SK-N-SH (cell line): ENCODE data around the gene ACSL1. TPM values are rescaled to one million over a fixed set of nuclear protein-coding genes. Genes with fewer than 3 reads are reported as not detected.
A peak's percentile ranks its signal among the peaks of the same experiment; 100 is the strongest.
"Not testable (repeated sequence)": the region's sequence is repeated elsewhere in the genome, so short reads cannot be mapped to it uniquely, and the experiment has no call there.

Experiments
- CTCF ChIA-PET: fragments of 300-600, 350-600 bp; formaldehyde crosslinking; extraction: SDS; loops from one replicate; lab custom pipeline; 2021; lab: Yijun Ruan, JAX
- POLR2A ChIA-PET: fragments of 350-600 bp; sonication (Branson Sonifier 250); formaldehyde crosslinking; extraction: SDS; loops from one replicate; lab custom pipeline; 2020; ENCODE audit warnings: antibody characterized with exemption, inconsistent platforms; lab: Yijun Ruan, JAX
- DNase-seq: peaks from one replicate; pipeline ENCODE4 v3.0.0; 2012
- H2AFZ ChIP-seq: fragments of 200-600 bp; sonication (generic); 2 replicates; pipeline ENCODE4 v1.8.1; 2016; ENCODE audit warnings: antibody characterized with exemption, mild to moderate bottlenecking, low read depth
- H3F3A ChIP-seq: fragments of 200-600 bp; sonication (generic); replicated peaks from 2 replicates; pipeline ENCODE3; 2016; ENCODE audit warnings: antibody characterized with exemption, mild to moderate bottlenecking; ENCODE audit not compliant: insufficient read depth
- H3K27ac ChIP-seq, 2 experiments: fragments of 200-500 bp in 1 of 2; fragments of 200-600 bp in 1 of 2; sonication (Bioruptor generic) in 1 of 2; sonication (generic), shearing (Covaris generic) in 1 of 2; 2 replicates each; pipeline versions ENCODE4 v1.5.1 to v1.6.1; 2014 to 2016; ENCODE audit warnings: low read depth in 2 of 2, inconsistent platforms in 1 of 2, low read length in 1 of 2, mild to moderate bottlenecking in 1 of 2, mixed read lengths in 1 of 2
- H3K27me3 ChIP-seq: fragments of 200-600 bp; sonication (generic), shearing (Covaris generic); 2 replicates; pipeline ENCODE4 v1.6.1; 2016; ENCODE audit warnings: mixed run types; ENCODE audit not compliant: insufficient read depth
- H3K36me3 ChIP-seq, 2 experiments: fragments of 200-500 bp in 1 of 2; fragments of 200-600 bp in 1 of 2; sonication (Bioruptor generic) in 1 of 2; sonication (generic) in 1 of 2; replicated peaks in 1 of 2; 2 replicates each; pipeline versions ENCODE3 to v1.5.1; 2014 to 2016; ENCODE audit warnings: low read length in 1 of 2, mild to moderate bottlenecking in 1 of 2; ENCODE audit not compliant: insufficient read depth in 2 of 2, control insufficient read depth in 1 of 2
- H3K4me1 ChIP-seq, 2 experiments: fragments of 200-500 bp in 1 of 2; fragments of 200-600 bp in 1 of 2; sonication (Bioruptor generic) in 1 of 2; sonication (generic), shearing (Covaris generic) in 1 of 2; 2 replicates each; pipeline versions ENCODE4 v1.5.1 to v1.6.1; 2014 to 2016; ENCODE audit warnings: low read depth in 1 of 2, low read length in 1 of 2, mixed run types in 1 of 2; ENCODE audit not compliant: insufficient read depth in 2 of 2, control insufficient read depth in 1 of 2
- H3K4me2 ChIP-seq: fragments of 200-600 bp; sonication (generic), shearing (Covaris generic); 2 replicates; pipeline ENCODE4 v1.6.1; 2017; ENCODE audit warnings: mixed run types
- H3K4me3 ChIP-seq, 2 experiments: fragments of 200-500 bp in 1 of 2; fragments of 200-600 bp in 1 of 2; sonication (Bioruptor generic) in 1 of 2; sonication (generic), shearing (Covaris generic) in 1 of 2; 2 replicates each; pipeline versions ENCODE4 v1.5.1 to v1.8.1; 2014 to 2016; ENCODE audit warnings: low read depth in 2 of 2, inconsistent platforms in 1 of 2, low read length in 1 of 2, mild to moderate bottlenecking in 1 of 2, mixed read lengths in 1 of 2, moderate library complexity in 1 of 2
- H3K79me2 ChIP-seq: fragments of 200-600 bp; sonication (generic); 2 replicates; pipeline ENCODE4 v1.8.1; 2017; ENCODE audit warnings: mild to moderate bottlenecking; ENCODE audit not compliant: insufficient read depth
- H3K9ac ChIP-seq: fragments of 200-600 bp; sonication (generic); 2 replicates; pipeline ENCODE4 v1.6.1; 2017; ENCODE audit warnings: mixed run types
- H3K9me2 ChIP-seq: fragments of 200-600 bp; sonication (generic); 2 replicates; pipeline ENCODE4 v1.6.1; 2017; ENCODE audit warnings: mixed run types
- H3K9me3 ChIP-seq: fragments of 200-600 bp; sonication (generic); 2 replicates; pipeline ENCODE4 v1.6.1; 2017; ENCODE audit warnings: mixed run types, mild to moderate bottlenecking, moderate library complexity
- H4K20me1 ChIP-seq: fragments of 200-600 bp; sonication (generic); 2 replicates; pipeline ENCODE4 v1.6.1; 2017; ENCODE audit warnings: mild to moderate bottlenecking, mixed run types; ENCODE audit not compliant: insufficient read depth
- CHD2 ChIP-seq: fragments of 150-350 bp; IDR thresholded peaks from 2 replicates; pipeline ENCODE4 v1.6.1; 2018; ENCODE audit warnings: low read length; ENCODE audit not compliant: partially characterized antibody
- EP300 ChIP-seq, 2 experiments: IDR thresholded peaks; 2 replicates each; pipeline versions ENCODE4 v1.4.0 to v1.6.1; 2012; ENCODE audit warnings: borderline replicate concordance in 1 of 2, low read depth in 1 of 2, low read length in 1 of 2
- EZH2phosphoT487 ChIP-seq: fragments of 200-600 bp; sonication (generic); IDR thresholded peaks from 2 replicates; pipeline ENCODE4 v1.6.1; 2017; ENCODE audit warnings: low read depth, mixed run types, mild to moderate bottlenecking, antibody characterized with exemption, moderate library complexity, borderline replicate concordance
- FOSL2 ChIP-seq: IDR thresholded peaks from 2 replicates; pipeline ENCODE4 v1.4.0; 2012; ENCODE audit warnings: low read depth, mild to moderate bottlenecking, moderate library complexity, borderline replicate concordance
- FOXJ3 ChIP-seq: sonication (generic); formaldehyde crosslinking; IDR thresholded peaks from 2 replicates; pipeline ENCODE4 v1.5.1; 2020; ENCODE audit warnings: mild to moderate bottlenecking, missing genetic modification reagents
- GABPA ChIP-seq: IDR thresholded peaks from 2 replicates; pipeline ENCODE4 v1.4.0; 2012; ENCODE audit warnings: low read depth, mild to moderate bottlenecking
- GATA2 ChIP-seq: sonication (generic); formaldehyde crosslinking; IDR thresholded peaks from 2 replicates; pipeline ENCODE4 v1.5.0; 2020; ENCODE audit warnings: mild to moderate bottlenecking, missing genetic modification reagents
- JUND ChIP-seq: IDR thresholded peaks from 2 replicates; pipeline ENCODE4 v1.4.0; 2012
- MEF2A ChIP-seq: IDR thresholded peaks from 2 replicates; pipeline ENCODE4 v1.4.0; 2012; ENCODE audit warnings: low read depth, borderline replicate concordance
- MXI1 ChIP-seq: IDR thresholded peaks from 2 replicates; pipeline ENCODE4 v1.6.1; 2012; ENCODE audit warnings: mild to moderate bottlenecking, low read depth, low read length, improper control_type of control experiment
- RAD21 ChIP-seq: IDR thresholded peaks from 2 replicates; pipeline ENCODE4 v1.6.1; 2012; ENCODE audit warnings: mild to moderate bottlenecking, low read length
- RXRA ChIP-seq: IDR thresholded peaks from 2 replicates; pipeline ENCODE4 v1.4.0; 2012; ENCODE audit warnings: low read depth, mild to moderate bottlenecking, borderline replicate concordance
- SIN3A ChIP-seq: IDR thresholded peaks from 2 replicates; pipeline ENCODE4 v1.6.1; 2012; ENCODE audit warnings: low read depth, mild to moderate bottlenecking, low read length, moderate library complexity, borderline replicate concordance
- SMC3 ChIP-seq: IDR thresholded peaks from 2 replicates; pipeline ENCODE4 v1.6.1; 2012; ENCODE audit warnings: low read depth, low read length, improper control_type of control experiment
- TAF1 ChIP-seq: IDR thresholded peaks from 2 replicates; pipeline ENCODE4 v1.6.1; 2012; ENCODE audit warnings: low read depth, mild to moderate bottlenecking, low read length, moderate library complexity, borderline replicate concordance
- TEAD4 ChIP-seq: IDR thresholded peaks from 2 replicates; pipeline ENCODE4 v1.4.0; 2012; ENCODE audit warnings: mild to moderate bottlenecking, borderline replicate concordance; ENCODE audit not compliant: insufficient read depth
- WGBS: methylation state at CpG from one replicate; pipeline ENCODE4 v1.1.6; 2017; ENCODE audit warnings: low lambda C conversion rate; 5-methylcytosine and 5-hydroxymethylcytosine counted together
- polyA plus RNA-seq, 3 experiments: library from polyadenylated mRNA; depleted of rRNA; stranded (reverse); fragments of >200 nt; gene quantifications; 2 replicates each; pipeline ENCODE4 v1.2.3, GENCODE V29; 2012
- TF ChIP-seq, protein P1 (sequence below): IDR thresholded peaks from 2 replicates; pipeline ENCODE4; 2012
- TF ChIP-seq, protein P2 (sequence below): fragments of 200-600 bp; sonication (generic); IDR thresholded peaks from 2 replicates; pipeline ENCODE4 v1.6.1; 2017; ENCODE audit warnings: antibody characterized with exemption, mild to moderate bottlenecking, moderate library complexity
- TF ChIP-seq, protein P3 (sequence below): fragments of 150-350 bp; IDR thresholded peaks from 2 replicates; pipeline ENCODE4 v1.6.1; 2017; ENCODE audit warnings: antibody characterized with exemption, low read length, low read depth, borderline replicate concordance
- TF ChIP-seq, protein P4 (sequence below): IDR thresholded peaks from 2 replicates; pipeline ENCODE4 v1.4.0; 2012; ENCODE audit warnings: low read depth

The ACSL1 gene
- polyA plus RNA-seq, 1 of the 3 experiments (the other 2 are of a cell fraction): 7.9 TPM

DNA sequence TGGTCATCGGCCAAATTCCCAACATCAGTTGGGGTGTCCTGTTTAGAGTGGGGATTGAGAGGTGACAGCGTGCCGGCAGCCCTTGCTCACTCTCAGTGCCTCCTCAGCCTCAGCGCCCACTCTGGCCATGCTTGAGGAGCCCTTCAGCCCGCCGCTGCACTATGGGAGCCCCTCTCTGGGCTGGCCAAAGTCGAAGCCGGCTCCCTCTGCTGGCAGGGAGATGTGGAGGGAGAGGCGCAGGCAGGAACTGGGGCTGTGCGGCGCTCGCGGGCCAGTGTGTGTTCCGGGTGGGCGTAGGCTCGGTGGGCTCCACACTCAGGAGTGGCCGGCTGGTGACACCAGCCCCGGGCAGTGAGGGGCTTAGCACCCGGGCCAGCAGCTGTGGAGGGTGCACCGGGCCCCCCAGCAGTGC lies 84.8 kb downstream of the ACSL1 start (continued):
- TF ChIP-seq FOSL2 (no peak), JUND (no peak), TEAD4 (no peak), SIN3A (no peak), GABPA (no peak)

DNA sequence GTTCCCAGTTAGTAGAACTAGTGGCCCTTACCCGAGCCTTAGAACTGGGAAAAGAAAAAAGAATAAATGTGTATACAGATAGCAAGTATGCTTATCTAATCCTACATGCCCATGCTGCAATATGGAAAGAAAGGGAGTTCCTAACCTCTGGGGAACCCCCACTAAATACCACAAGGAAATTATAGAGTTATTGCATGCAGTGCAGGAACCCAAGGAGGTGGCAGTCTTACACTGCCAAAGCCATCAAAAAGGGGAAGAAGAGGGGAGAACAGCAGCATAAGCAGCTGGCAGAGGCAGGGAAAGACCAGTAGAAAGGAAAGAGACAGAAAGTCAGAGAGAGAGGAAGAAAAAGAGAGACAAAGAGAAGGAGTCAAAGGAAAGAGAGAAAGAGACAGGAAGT lies 86.2 kb downstream of the ACSL1 start:
- WGBS: 22% methylated on average over 1 of the region's 1 CpG
- DNase-seq, H3K4me1 ChIP-seq, H3K79me2 ChIP-seq, H4K20me1 ChIP-seq, H3K27me3 ChIP-seq, H3K9me2 ChIP-seq, POLR2A ChIA-PET, H2AFZ ChIP-seq, H3K9me3 ChIP-seq, H3K9ac ChIP-seq, H3K27ac ChIP-seq, H3K36me3 ChIP-seq, H3K4me3 ChIP-seq, H3F3A ChIP-seq, H3K4me2 ChIP-seq: not testable (repeated sequence)
- CTCF ChIA-PET: interaction anchor here (0.7 to 1.4 kb wide), 2 partner anchors 245 to 357 kb away, joined by 3 to 4 read pairs; no protein-coding TSS in a partner anchor

DNA sequence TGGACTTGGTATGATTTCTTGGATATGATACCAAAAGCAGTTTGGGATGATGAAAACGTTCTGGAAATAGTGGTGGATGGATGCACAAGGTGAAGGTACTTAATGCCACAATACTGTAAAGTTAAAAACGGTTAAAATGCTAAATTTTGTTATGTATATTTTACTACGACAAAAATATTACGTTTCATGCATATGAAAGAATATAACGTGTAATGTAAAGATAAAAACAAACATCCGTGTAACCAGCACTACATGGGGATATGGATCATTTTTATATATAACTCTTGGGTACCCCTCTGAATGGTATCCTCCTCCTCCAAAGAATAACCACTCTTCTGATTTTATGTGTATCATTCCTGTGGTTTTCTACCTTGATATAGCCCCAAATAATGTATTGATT lies 91.0 kb downstream of the ACSL1 start:
- H2AFZ ChIP-seq: peak overlapping the region; percentile 69
- peak overlapping the region; percentile 64 for H3K4me2 ChIP-seq
- H3K9me2 ChIP-seq: no peaks in the 10 kb centered on the region
- no peaks in the 10 kb centered on the region for H3K27me3 ChIP-seq
- no peaks in the 10 kb centered on the region for H3K9me3 ChIP-seq
- peak overlapping the region in 1 of 2 experiments; percentile 85; a peak in 2 of 4 replicates for H3K27ac ChIP-seq
- 13% methylated on average over 6 of the region's 6 CpGs for WGBS
- no peaks in the 10 kb centered on the region for H3F3A ChIP-seq
- H3K9ac ChIP-seq: peak overlapping the region; percentile 43; the same call in 1 of the 2 replicates
- peak overlapping the region; percentile 95 to 97 for H3K4me3 ChIP-seq
- ChIA-PET POLR2A (interaction anchor here (0.8 to 1.6 kb wide), 5 partner anchors 80 to 661 kb away, joined by 3 to 5 read pairs (median 3); partner anchors contain the start of genes IRF2 and LRP2BP), CTCF (interaction anchor here (0.9 to 3.2 kb wide), 6 partner anchors 10 to 449 kb away, joined by 3 to 17 read pairs (median 7); no protein-coding TSS in a partner anchor)
- TF ChIP-seq SIN3A (no peak), FOSL2 (no peak), GATA2 (CRISPR knock-in tag) (no peak), GABPA (no peak), RXRA (no peak), EP300 (IDR thresholded peaks at IDR 0.05; ENCODE audit: borderline replicate concordance in 1 of 2, low read depth in 1 of 2, low read length in 1 of 2) (no peak), RAD21 (no peak), SMC3 (no peak), MEF2A (no peak), CHD2 (no peak), JUND (no peak), MXI1 (no peak), TAF1 (no peak), EZH2phosphoT487 (no peak), FOXJ3 (CRISPR knock-in tag) (no peak)
- TF ChIP-seq, protein P1, sequence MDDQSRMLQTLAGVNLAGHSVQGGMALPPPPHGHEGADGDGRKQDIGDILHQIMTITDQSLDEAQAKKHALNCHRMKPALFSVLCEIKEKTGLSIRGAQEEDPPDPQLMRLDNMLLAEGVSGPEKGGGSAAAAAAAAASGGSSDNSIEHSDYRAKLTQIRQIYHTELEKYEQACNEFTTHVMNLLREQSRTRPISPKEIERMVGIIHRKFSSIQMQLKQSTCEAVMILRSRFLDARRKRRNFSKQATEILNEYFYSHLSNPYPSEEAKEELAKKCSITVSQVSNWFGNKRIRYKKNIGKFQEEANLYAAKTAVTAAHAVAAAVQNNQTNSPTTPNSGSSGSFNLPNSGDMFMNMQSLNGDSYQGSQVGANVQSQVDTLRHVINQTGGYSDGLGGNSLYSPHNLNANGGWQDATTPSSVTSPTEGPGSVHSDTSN: no peak
- TF ChIP-seq, protein P2, sequence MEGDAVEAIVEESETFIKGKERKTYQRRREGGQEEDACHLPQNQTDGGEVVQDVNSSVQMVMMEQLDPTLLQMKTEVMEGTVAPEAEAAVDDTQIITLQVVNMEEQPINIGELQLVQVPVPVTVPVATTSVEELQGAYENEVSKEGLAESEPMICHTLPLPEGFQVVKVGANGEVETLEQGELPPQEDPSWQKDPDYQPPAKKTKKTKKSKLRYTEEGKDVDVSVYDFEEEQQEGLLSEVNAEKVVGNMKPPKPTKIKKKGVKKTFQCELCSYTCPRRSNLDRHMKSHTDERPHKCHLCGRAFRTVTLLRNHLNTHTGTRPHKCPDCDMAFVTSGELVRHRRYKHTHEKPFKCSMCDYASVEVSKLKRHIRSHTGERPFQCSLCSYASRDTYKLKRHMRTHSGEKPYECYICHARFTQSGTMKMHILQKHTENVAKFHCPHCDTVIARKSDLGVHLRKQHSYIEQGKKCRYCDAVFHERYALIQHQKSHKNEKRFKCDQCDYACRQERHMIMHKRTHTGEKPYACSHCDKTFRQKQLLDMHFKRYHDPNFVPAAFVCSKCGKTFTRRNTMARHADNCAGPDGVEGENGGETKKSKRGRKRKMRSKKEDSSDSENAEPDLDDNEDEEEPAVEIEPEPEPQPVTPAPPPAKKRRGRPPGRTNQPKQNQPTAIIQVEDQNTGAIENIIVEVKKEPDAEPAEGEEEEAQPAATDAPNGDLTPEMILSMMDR: no peak
- TF ChIP-seq, protein P3, sequence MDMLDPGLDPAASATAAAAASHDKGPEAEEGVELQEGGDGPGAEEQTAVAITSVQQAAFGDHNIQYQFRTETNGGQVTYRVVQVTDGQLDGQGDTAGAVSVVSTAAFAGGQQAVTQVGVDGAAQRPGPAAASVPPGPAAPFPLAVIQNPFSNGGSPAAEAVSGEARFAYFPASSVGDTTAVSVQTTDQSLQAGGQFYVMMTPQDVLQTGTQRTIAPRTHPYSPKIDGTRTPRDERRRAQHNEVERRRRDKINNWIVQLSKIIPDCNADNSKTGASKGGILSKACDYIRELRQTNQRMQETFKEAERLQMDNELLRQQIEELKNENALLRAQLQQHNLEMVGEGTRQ: no peak
- TF ChIP-seq, protein P4, sequence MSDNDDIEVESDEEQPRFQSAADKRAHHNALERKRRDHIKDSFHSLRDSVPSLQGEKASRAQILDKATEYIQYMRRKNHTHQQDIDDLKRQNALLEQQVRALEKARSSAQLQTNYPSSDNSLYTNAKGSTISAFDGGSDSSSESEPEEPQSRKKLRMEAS: no peak
- peaks cover 0 to 1% of the 10 kb centered on the region in 2 experiments for H3K36me3 ChIP-seq
- H3K79me2 ChIP-seq: peaks cover 40% of the 10 kb centered on the region
- peaks cover 9 to 11% of the 10 kb centered on the region in 2 experiments; a peak in 3 of 4 replicates for H3K4me1 ChIP-seq
- no peaks in the 10 kb centered on the region for H4K20me1 ChIP-seq
- no peak for DNase-seq
